Cardiac fibroblast (primary cell): ENCODE data around the gene PCNX4.

ENCODE experiments used
- DNase-seq, 2 donors: peaks; one replicate each; pipeline versions ENCODE4 v3.0.0 to v3.0.0-alpha.2; 2010; ENCODE audit warnings: low read depth in 2 of 2
- H3K4me3 ChIP-seq, 2 donors: replicated peaks in 1 of 2; 1 replicate in 1 of 2; 2 replicates in 1 of 2; pipeline ENCODE4 v1.5.1; 2011; ENCODE audit warnings: low read depth in 2 of 2, low read length in 2 of 2, mild to moderate bottlenecking in 2 of 2, moderate library complexity in 1 of 2
- TF ChIP-seq, protein P1 (sequence below): IDR thresholded peaks from one replicate; pipeline ENCODE4 v1.5.1; 2011; ENCODE audit warnings: low read depth, mild to moderate bottlenecking, low read length, inconsistent platforms

PCNX4 gene

DNA sequence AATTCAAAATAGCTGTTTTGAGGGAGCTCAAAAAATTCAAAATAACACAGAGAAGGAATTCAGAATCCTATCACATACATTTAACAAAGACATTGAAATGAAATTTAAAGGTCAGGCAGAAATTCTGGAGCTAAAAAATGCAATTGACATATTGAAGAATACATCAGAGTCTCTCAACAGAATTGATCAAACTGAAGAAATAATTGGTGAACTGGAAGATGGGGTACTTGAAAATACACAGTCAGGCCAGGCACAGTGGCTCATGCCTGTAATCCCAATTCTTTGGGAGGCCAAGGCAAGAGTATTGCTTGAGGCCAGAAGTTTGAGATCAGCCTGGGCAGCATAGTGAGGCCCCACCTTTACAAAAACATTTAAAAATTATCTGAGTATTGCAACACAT is 107.6 kb downstream of the PCNX4 start:
- TF ChIP-seq, protein P1, sequence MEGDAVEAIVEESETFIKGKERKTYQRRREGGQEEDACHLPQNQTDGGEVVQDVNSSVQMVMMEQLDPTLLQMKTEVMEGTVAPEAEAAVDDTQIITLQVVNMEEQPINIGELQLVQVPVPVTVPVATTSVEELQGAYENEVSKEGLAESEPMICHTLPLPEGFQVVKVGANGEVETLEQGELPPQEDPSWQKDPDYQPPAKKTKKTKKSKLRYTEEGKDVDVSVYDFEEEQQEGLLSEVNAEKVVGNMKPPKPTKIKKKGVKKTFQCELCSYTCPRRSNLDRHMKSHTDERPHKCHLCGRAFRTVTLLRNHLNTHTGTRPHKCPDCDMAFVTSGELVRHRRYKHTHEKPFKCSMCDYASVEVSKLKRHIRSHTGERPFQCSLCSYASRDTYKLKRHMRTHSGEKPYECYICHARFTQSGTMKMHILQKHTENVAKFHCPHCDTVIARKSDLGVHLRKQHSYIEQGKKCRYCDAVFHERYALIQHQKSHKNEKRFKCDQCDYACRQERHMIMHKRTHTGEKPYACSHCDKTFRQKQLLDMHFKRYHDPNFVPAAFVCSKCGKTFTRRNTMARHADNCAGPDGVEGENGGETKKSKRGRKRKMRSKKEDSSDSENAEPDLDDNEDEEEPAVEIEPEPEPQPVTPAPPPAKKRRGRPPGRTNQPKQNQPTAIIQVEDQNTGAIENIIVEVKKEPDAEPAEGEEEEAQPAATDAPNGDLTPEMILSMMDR = no peak
- no peak for DNase-seq
- no peak overlapping the region for H3K4me3 ChIP-seq

DNA sequence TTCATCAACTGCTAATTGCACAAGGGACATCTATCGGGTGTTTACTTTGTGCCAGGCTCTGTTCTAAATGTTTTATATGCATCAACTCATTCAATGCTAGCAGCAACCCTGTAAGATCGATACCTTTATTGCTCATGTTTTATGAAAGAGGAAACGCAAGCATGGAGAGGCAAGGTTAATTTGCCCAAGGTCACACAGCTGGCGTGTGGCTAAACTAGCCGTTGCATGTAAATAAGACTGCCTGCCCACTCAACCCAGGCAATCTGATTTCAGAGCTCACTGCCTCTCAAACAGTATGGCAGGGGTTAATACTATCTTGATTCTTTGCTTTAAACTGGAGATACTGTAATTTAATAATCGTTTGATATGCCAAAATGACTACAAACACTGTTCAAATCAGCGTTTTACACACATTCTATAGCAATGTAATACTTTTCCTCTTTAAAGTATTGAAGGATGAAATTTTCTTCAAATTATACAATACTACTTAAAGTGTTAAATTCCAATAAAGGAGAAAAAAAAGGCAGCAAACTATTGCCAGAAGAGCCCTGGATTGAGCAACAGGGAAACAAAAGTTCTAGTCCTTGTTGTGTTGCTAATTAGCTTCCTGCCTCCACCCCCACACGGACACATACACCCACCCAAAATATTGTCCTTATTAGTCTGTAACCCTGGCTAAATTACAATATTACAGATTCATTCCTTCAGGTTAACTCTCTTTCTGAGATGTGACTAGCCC is 112.5 kb downstream of the PCNX4 start:
- no peak overlapping the region for H3K4me3 ChIP-seq
- no peak for DNase-seq
- TF ChIP-seq, protein P1 = no peak

DNA sequence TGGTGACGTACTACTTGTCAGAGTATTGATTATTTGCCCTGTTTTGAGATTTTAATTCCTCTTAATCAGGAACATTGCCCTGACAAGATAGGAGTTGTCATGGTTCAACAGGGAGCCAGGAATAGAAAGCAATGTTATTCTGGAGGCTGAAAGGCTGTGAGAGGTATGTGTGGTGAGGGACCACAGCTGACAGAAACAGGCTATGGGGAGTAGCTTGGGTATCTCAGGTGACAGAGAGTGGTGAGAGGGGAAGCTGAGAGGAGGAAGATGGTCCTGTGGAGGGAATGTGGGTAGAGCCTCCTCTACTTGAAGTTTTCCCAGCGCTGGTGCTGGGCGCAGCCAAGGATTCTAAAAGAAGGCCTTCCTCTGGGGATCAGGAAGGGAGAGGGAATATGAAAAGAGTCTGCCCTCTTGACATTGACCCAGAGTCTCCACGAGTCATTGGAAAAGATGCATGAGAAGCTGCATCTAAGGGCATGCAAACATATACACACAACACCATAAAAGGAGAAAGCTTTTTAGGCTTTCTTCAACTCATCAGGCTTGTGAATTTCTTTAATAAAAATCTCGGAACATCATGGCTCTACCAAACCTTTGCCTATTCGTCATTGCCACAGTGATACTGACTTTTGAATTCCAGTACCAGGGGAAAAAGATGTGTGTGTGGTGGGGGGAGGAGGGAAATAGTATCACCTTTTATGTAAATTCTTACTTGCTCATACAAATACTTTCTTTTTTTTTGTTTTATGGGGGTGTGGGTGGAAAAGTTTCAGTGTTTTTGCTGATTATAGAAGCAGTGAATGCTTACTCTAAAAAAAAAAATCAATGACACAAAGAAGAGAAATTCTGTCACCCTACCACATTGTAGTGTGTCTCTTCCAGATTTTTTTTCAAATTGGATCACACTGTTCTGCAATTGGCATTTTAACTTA is 113.4 kb downstream of the PCNX4 start:
- DNase-seq = no peak
- H3K4me3 ChIP-seq = no peak overlapping the region
- TF ChIP-seq, protein P1 = no peak

DNA sequence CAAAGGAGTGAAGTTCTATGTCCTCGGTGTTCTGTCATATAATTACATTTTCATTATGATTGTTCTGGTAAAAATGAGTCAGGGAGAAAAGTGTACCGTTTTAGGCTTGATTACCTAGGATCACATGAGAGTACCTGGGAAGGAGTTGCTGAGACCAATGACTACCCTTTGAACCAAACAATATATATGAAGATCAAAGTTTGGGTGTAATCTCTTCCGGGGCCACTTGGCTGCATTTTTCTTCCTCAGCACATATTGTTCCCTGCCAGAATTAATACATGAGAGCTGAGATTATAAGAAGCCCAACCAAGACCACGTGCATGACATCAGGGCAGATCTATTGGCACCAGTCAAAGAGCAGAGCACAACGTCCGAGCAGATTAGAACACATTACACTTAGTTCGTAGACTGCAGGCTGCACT is 114.5 kb downstream of the PCNX4 start:
- H3K4me3 ChIP-seq = no peak overlapping the region
- no peak for DNase-seq
- TF ChIP-seq, protein P1 = no peak

DNA sequence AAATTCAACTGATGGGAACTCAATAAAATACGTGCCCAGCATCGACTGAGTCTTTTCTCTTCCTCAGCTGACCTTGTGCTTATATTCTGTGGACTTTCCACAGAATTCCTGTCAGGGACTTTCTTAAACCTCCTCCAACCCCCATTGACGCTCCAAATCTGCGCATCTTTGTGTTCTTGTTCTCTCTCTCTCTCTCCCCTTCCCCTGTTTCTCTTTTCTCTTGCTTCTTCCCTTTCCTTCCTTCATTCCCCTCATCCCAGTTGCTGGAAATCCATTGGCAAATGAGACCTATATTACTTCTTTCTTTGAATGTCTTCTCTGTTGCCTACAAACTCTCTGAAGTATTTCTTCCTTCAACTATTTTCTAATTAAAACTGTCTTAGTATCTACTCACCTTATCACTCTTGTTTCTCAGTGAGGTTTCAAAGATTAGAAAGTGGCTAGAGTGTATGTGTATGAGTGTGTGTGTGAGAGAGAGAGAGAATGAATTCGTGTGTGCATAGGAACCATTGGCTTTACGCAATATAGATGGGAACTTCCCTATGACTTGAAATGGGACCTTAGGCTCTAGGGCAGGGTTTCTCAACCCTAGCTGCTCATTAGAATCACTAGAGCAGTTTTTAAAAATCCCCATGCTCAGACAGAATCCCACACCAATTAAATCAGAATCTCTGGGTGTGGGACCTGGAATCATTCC is 115.3 kb downstream of the PCNX4 start:
- DNase-seq = no peak
- no peak overlapping the region for H3K4me3 ChIP-seq
- TF ChIP-seq, protein P1 = no peak

DNA sequence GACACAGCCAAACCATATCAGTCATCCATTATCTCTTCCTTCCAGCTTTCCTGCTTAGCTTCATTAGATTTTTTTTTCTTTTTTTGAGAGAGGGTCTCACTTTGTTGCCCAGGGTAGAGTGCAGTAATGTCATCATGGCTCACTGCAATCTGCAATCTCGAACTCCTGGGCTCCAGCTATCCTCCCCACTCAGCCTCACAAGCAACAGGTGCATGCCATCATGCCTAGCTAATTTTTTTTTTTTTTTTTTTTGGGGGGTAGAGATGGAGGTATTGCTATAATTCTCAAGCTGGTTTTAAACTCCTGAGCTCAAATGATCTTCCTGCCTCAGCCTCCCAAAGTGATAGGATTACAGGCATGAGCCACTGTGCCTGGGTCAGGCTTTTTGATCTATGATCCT is 119.0 kb downstream of the PCNX4 start:
- TF ChIP-seq, protein P1 = no peak
- no peak overlapping the region for H3K4me3 ChIP-seq
- no peak for DNase-seq
